ENCODE data around the gene TGFBR3L. TPM values are rescaled to one million over a fixed set of nuclear protein-coding genes. Genes with fewer than 3 reads are reported as not detected.
A peak's percentile ranks its signal among the peaks of the same experiment; 100 is the strongest.

The TGFBR3L gene
- total and polyA plus RNA-seq, 2 donors (not counting 3 experiments of a cell fraction or from before 2014, with no cell fraction given) = 0.35 TPM; not detected in 1

DNA sequence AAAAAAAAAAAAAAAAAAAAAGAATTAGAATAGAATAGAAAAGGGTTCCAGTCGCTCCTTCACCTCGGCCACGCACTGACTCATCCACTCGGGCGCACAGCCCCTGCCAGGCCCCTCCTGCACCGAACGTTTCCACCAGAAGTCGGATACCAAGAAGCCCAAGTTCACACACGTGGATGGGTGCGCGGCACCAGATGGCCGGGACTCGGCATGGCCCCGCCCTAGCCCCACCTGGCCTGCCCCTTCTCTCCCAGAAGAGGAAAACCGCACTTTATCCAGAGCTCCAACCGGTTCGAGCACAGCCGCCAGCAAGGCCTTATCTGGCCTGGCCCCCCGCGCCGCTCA is 46.3 kb upstream of the TGFBR3L start:
- Histone ChIP-seq H3K4me3 (replicated peaks in 1 of 3; ENCODE audit: insufficient read depth in 1 of 3, low read depth in 1 of 3, low read length in 3 of 3) (no peak overlapping the region), H3K9me1 (replicated peaks; ENCODE audit: control insufficient read depth, extremely low read depth, insufficient read depth, low read length) (no peaks in the 10 kb centered on the region), H3K4me1 (ENCODE audit: control insufficient read depth, extremely low read depth, insufficient read depth, low read length) (peaks cover 7% of the 10 kb centered on the region), H3K27ac (ENCODE audit: insufficient read depth, low read depth, low read length) (no peak overlapping the region), H3K9ac (replicated peaks; ENCODE audit: extremely low read depth, insufficient read depth, low read length) (no peak overlapping the region), H3K27me3 (ENCODE audit: control insufficient read depth in 2 of 2, insufficient read depth in 2 of 2, low read length in 2 of 2) (peaks cover 19 to 25% of the 10 kb centered on the region in 2 experiments), H3K9me3 (replicated peaks; ENCODE audit: control insufficient read depth, insufficient read depth, low read length) (no peaks in the 10 kb centered on the region), H2AFZ (ENCODE audit: low read depth, low read length) (no peak overlapping the region), H4K20me1 (replicated peaks; ENCODE audit: control insufficient read depth, extremely low read depth, insufficient read depth, low read length) (no peaks in the 10 kb centered on the region), H3K4me2 (ENCODE audit: insufficient read depth, low read length) (no peak overlapping the region), H3K79me2 (ENCODE audit: control insufficient read depth, insufficient read depth, low read length) (no peaks in the 10 kb centered on the region), H3K36me3 (ENCODE audit: control insufficient read depth in 2 of 2, extremely low read depth in 1 of 2, insufficient read depth in 2 of 2, low read length in 2 of 2) (no peaks in the 10 kb centered on the region)
- dilution Hi-C loops (cut with MboI; ENCODE audit: extremely low pct_ligation_motif_present, low sequenced_read_pairs) = no loop called here
- FAIRE-seq (no peak), DNase-seq (ENCODE audit: low read depth, low spot score) (no peak)
- TF ChIP-seq, protein P1, sequence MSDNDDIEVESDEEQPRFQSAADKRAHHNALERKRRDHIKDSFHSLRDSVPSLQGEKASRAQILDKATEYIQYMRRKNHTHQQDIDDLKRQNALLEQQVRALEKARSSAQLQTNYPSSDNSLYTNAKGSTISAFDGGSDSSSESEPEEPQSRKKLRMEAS (IDR thresholded peaks at IDR 0.05; ENCODE audit: insufficient read depth, insufficient read length) = no peak
- TF ChIP-seq FOS (IDR thresholded peaks at IDR 0.05; ENCODE audit: borderline replicate concordance, insufficient read depth, low read length) (no peak), EZH2 (IDR thresholded peaks at IDR 0.05; ENCODE audit: borderline replicate concordance, low read depth, low read length, severe bottlenecking) (peak; percentile 40), JUN (IDR thresholded peaks at IDR 0.05; ENCODE audit: borderline replicate concordance, insufficient read depth, insufficient read length, low read depth) (no peak), POLR2A (IDR thresholded peaks at IDR 0.05; ENCODE audit: low read depth, low read length) (no peak)
- no TSS peak for BruUV-seq (replicated peaks)
- POLR2A ChIA-PET = no interaction called here
- CTCF ChIA-PET = interaction anchor here (1.0 to 2.0 kb wide), 14 partner anchors 8 to 345 kb away, joined by 3 to 27 read pairs (median 12); partner anchors contain the start of genes LRRC8E, MCOLN1, SNAPC2 and TIMM44
- intact Hi-C loops (cut with micrococcal nuclease) = no loop called here

DNA sequence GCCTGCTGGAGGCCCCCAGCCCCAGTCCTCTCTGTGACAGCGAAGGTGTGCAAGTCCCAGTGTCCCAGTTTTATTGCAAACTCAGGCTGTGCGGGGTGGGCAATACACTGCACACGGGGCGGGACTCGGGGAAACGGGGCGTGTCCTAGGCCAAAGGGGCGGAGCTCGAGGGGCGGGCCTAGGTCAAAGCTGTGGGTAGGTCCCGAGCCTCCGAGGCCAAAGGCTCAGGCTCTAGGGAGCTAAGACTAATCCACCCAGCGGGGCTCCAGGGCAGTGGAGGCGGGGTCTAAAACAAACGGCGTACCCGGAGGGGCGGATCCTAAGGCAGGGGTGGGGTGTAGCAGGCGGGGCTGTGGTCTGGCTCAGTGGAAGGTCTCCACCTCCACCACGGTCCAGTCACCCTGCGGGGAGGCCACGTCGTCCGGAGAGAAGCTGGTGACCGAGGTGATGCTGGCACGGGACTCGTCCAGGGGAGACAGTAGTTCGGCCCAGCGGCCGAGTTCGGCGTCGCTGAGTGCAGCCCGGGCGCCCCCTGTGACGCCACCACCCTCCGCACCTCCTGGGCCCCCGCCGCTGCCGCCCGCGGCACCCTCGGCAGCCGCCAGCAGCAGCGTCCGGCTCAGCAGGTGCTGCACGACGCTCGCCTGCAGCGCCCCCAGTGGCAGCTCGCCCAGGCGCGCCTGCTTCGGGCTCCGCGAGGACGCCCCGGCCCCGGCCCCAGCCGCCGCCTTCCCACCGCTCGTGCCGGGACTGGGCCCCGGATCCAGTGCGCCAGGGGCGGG is 45.8 kb upstream of the TGFBR3L start:
- no peak overlapping the region for H3K9ac ChIP-seq (replicated peaks; ENCODE audit: extremely low read depth, insufficient read depth, low read length)
- peaks cover 21 to 24% of the 10 kb centered on the region in 2 experiments for H3K27me3 ChIP-seq (ENCODE audit: control insufficient read depth in 2 of 2, insufficient read depth in 2 of 2, low read length in 2 of 2)
- H3K4me3 ChIP-seq (replicated peaks in 1 of 3; ENCODE audit: insufficient read depth in 1 of 3, low read depth in 1 of 3, low read length in 3 of 3) = peak overlapping the region in 1 of 3 experiments; percentile 14
- no peaks in the 10 kb centered on the region for H3K79me2 ChIP-seq (ENCODE audit: control insufficient read depth, insufficient read depth, low read length)
- H3K9me1 ChIP-seq (replicated peaks; ENCODE audit: control insufficient read depth, extremely low read depth, insufficient read depth, low read length) = no peaks in the 10 kb centered on the region
- no peaks in the 10 kb centered on the region for H4K20me1 ChIP-seq (replicated peaks; ENCODE audit: control insufficient read depth, extremely low read depth, insufficient read depth, low read length)
- no peaks in the 10 kb centered on the region for H3K36me3 ChIP-seq (ENCODE audit: control insufficient read depth in 2 of 2, extremely low read depth in 1 of 2, insufficient read depth in 2 of 2, low read length in 2 of 2)
- DNase-seq (ENCODE audit: low read depth, low spot score) (peak; percentile 65), FAIRE-seq (peak; percentile 4)
- peak overlapping the region; percentile 87 for H2AFZ ChIP-seq (ENCODE audit: low read depth, low read length)
- H3K9me3 ChIP-seq (replicated peaks; ENCODE audit: control insufficient read depth, insufficient read depth, low read length) = no peaks in the 10 kb centered on the region
- BruUV-seq (replicated peaks) = no TSS peak
- dilution Hi-C loops (cut with MboI; ENCODE audit: extremely low pct_ligation_motif_present, low sequenced_read_pairs) (no loop called here), intact Hi-C loops (cut with micrococcal nuclease) (loop anchor here (1.0 kb wide), 1 partner anchor 34 kb away; the partner anchor contains the start of gene MAP2K7)
- H3K27ac ChIP-seq (ENCODE audit: insufficient read depth, low read depth, low read length) = no peak overlapping the region
- POLR2A ChIA-PET = no interaction called here
- H3K4me2 ChIP-seq (ENCODE audit: insufficient read depth, low read length) = peak overlapping the region; percentile 54
- TF ChIP-seq, protein P2, sequence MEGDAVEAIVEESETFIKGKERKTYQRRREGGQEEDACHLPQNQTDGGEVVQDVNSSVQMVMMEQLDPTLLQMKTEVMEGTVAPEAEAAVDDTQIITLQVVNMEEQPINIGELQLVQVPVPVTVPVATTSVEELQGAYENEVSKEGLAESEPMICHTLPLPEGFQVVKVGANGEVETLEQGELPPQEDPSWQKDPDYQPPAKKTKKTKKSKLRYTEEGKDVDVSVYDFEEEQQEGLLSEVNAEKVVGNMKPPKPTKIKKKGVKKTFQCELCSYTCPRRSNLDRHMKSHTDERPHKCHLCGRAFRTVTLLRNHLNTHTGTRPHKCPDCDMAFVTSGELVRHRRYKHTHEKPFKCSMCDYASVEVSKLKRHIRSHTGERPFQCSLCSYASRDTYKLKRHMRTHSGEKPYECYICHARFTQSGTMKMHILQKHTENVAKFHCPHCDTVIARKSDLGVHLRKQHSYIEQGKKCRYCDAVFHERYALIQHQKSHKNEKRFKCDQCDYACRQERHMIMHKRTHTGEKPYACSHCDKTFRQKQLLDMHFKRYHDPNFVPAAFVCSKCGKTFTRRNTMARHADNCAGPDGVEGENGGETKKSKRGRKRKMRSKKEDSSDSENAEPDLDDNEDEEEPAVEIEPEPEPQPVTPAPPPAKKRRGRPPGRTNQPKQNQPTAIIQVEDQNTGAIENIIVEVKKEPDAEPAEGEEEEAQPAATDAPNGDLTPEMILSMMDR (IDR thresholded peaks at IDR 0.05; ENCODE audit: extremely low read depth in 1 of 2, insufficient read depth in 1 of 2, low read depth in 1 of 2, low read length in 2 of 2) = peak; percentile 66 to 84
- TF ChIP-seq EZH2 (IDR thresholded peaks at IDR 0.05; ENCODE audit: borderline replicate concordance, low read depth, low read length, severe bottlenecking) (peak; percentile 40), FOS (IDR thresholded peaks at IDR 0.05; ENCODE audit: borderline replicate concordance, insufficient read depth, low read length) (no peak), JUN (IDR thresholded peaks at IDR 0.05; ENCODE audit: borderline replicate concordance, insufficient read depth, insufficient read length, low read depth) (no peak)
- CTCF ChIA-PET = interaction anchor here (0.6 to 2.0 kb wide), 28 partner anchors 9 to 346 kb away, joined by 3 to 27 read pairs (median 6); partner anchors contain the start of genes LRRC8E, MAP2K7, MCOLN1 and SNAPC2
- H3K4me1 ChIP-seq (ENCODE audit: control insufficient read depth, extremely low read depth, insufficient read depth, low read length) = peaks cover 7% of the 10 kb centered on the region
